ENCODE measurements around the gene PRKG1. TPM values are rescaled to one million over a fixed set of nuclear protein-coding genes. Genes with fewer than 3 reads are reported as not detected.

Gene PRKG1
- total RNA-seq, 2 donors from 2014 or later, result 8.1 to 16.6 TPM

DNA sequence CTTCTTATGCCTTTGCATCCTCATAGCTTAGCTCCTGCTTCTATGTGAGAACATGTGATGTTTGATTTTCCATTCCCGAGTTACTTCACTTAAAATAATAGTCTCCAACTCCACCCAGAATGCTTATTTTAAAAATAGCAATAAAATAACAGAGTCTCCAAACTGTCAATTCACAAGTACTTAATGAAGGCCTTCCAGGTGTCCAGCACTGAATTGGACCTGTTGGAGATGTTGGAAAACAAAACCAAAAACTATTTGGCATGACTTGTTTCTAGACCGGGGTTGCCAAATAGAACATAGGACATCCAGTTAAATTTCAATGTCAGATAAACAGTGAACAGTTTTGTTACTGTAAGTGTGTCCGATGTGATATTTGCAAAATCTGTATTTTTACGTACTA lies 1031.7 kb downstream of the PRKG1 start:
- intact Hi-C loops (cut with DNase I), result no loop called here
- no peak overlapping the region for H3K4me3 ChIP-seq
- no peaks in the 10 kb centered on the region for H3K36me3 ChIP-seq
- no peaks in the 10 kb centered on the region for H3K9me3 ChIP-seq
- no peaks in the 10 kb centered on the region for H3K27me3 ChIP-seq
- H3K9ac ChIP-seq (ENCODE audit: low read depth in 2 of 2, low read length in 2 of 2), result no peak overlapping the region
- no peak overlapping the region for H3K27ac ChIP-seq
- DNase-seq, result no peak
- H3K4me1 ChIP-seq, result no peaks in the 10 kb centered on the region
- TF ChIP-seq, protein P1, sequence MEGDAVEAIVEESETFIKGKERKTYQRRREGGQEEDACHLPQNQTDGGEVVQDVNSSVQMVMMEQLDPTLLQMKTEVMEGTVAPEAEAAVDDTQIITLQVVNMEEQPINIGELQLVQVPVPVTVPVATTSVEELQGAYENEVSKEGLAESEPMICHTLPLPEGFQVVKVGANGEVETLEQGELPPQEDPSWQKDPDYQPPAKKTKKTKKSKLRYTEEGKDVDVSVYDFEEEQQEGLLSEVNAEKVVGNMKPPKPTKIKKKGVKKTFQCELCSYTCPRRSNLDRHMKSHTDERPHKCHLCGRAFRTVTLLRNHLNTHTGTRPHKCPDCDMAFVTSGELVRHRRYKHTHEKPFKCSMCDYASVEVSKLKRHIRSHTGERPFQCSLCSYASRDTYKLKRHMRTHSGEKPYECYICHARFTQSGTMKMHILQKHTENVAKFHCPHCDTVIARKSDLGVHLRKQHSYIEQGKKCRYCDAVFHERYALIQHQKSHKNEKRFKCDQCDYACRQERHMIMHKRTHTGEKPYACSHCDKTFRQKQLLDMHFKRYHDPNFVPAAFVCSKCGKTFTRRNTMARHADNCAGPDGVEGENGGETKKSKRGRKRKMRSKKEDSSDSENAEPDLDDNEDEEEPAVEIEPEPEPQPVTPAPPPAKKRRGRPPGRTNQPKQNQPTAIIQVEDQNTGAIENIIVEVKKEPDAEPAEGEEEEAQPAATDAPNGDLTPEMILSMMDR (IDR thresholded peaks at IDR 0.05), result no peak

DNA sequence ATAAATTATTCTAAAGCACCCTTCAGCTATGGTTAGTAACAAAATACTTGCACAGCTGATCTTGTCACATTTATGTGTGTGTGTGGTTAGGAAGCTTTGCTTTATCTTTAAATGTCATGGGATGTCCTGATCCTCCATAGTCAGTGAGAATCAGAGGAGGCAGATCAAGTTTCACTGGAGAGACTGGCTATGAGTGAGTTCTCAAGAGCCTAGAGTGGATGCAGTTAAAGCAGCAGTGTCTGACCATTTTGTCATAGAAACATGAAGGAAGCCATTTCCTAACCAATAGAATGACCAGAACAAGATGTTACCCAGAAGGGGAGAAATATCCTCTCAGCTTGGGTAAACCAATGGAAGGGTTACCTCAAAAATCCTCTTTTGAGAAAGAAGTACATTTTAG lies 1032.6 kb downstream of the PRKG1 start:
- no peaks in the 10 kb centered on the region for H3K4me1 ChIP-seq
- H3K9me3 ChIP-seq, result no peaks in the 10 kb centered on the region
- DNase-seq, result no peak
- TF ChIP-seq, protein P1 (IDR thresholded peaks at IDR 0.05), result no peak
- no peaks in the 10 kb centered on the region for H3K27me3 ChIP-seq
- H3K36me3 ChIP-seq, result no peaks in the 10 kb centered on the region
- H3K4me3 ChIP-seq, result no peak overlapping the region
- no peak overlapping the region for H3K27ac ChIP-seq
- intact Hi-C loops (cut with DNase I), result no loop called here
- no peak overlapping the region for H3K9ac ChIP-seq (ENCODE audit: low read depth in 2 of 2, low read length in 2 of 2)

DNA sequence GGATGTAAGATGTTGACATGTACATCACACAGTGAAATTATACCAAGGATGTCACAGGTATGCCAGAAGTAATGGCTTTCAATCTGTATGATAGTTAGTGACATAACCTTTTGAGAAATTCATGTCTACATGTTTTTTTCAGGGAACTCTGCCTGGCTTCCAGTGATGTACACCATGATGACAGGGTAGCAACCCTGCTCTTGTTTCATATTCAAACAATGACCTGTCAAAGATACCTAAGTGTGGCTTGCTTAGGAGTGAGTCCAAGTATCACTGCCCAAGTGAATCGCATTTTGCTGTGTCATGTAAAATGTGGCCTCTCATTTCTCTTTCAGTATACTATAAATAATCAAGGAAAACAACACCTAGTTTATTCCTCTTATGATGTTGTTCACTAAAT lies 1033.9 kb downstream of the PRKG1 start:
- Histone ChIP-seq H3K27me3 (no peaks in the 10 kb centered on the region), H3K27ac (no peak overlapping the region), H3K9ac (ENCODE audit: low read depth in 2 of 2, low read length in 2 of 2) (no peak overlapping the region), H3K4me3 (no peak overlapping the region), H3K36me3 (no peaks in the 10 kb centered on the region), H3K9me3 (no peaks in the 10 kb centered on the region), H3K4me1 (no peaks in the 10 kb centered on the region)
- TF ChIP-seq, protein P1 (IDR thresholded peaks at IDR 0.05), result no peak
- intact Hi-C loops (cut with DNase I), result no loop called here
- DNase-seq, result no peak

DNA sequence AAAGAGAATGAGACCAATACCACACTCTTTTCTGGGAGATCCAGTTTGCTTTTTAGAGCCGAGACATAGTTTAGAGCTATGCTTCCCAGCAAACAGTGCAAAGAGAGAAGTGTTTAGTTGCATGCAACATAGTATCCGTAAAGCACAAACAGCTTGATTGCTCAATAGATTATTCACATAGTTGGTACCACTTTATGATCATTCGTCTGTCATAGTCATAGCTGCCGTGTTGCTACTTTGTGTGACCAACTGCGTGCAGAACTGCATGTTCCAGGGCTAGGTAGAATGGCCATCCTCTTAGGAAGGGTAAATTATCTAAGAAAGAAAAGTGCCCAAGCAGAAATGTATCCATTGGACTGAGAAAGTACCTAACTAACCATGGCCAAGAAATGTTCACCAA lies 1036.3 kb downstream of the PRKG1 start:
- no peak for DNase-seq
- no peaks in the 10 kb centered on the region for H3K27me3 ChIP-seq
- intact Hi-C loops (cut with DNase I), result no loop called here
- H3K4me1 ChIP-seq, result no peaks in the 10 kb centered on the region
- no peak overlapping the region for H3K9ac ChIP-seq (ENCODE audit: low read depth in 2 of 2, low read length in 2 of 2)
- no peak overlapping the region for H3K27ac ChIP-seq
- no peak overlapping the region for H3K4me3 ChIP-seq
- TF ChIP-seq, protein P1 (IDR thresholded peaks at IDR 0.05), result no peak
- no peaks in the 10 kb centered on the region for H3K9me3 ChIP-seq
- H3K36me3 ChIP-seq, result no peaks in the 10 kb centered on the region

DNA sequence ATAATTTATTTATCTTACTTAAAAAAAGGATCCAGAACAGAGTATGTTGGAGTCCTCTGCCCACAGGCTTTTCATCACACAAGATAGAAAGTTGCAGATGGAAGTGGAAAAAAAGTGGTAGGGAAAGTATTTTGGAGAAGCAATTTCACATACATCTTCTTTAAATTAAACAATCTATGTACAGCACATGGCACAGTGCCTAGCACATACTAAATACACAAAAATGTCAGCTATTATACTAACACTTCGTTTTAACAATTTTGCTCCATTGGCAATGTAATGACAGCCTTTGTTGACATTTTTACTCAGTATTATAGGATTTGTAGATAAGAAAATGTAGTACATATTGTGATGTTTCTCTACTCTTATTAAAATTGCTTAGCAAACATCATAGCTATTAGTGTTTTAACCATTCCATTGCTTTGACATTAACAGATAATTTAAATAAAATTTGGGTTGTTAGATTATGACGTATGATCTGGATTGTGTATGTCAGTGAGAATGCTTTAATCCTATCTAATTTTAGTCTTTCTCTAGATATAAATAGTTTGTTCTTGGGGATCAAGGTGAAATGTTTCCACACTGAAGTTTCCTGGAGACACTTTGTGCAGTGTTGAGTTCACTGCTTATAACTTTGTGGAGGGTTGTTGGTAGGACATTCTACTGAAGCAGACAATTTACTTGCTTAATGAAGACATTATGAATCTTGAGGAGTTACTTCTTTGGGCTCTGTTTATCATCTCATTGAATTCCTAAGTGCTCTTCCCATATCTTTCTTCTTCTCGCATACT lies 1037.0 kb downstream of the PRKG1 start:
- DNase-seq, result no peak
- intact Hi-C loops (cut with DNase I), result no loop called here

More for the DNA sequence above, 1037.0 kb downstream of the PRKG1 start:
- H3K27ac ChIP-seq, result no peak overlapping the region
- H3K4me1 ChIP-seq, result no peaks in the 10 kb centered on the region
- no peak overlapping the region for H3K4me3 ChIP-seq
- H3K36me3 ChIP-seq, result no peaks in the 10 kb centered on the region
- H3K9me3 ChIP-seq, result no peaks in the 10 kb centered on the region
- TF ChIP-seq, protein P1 (IDR thresholded peaks at IDR 0.05), result no peak
- H3K27me3 ChIP-seq, result no peaks in the 10 kb centered on the region
- H3K9ac ChIP-seq (ENCODE audit: low read depth in 2 of 2, low read length in 2 of 2), result no peak overlapping the region

Measured in colonic mucosa (tissue), 4 donors.